Embryonic facial prominence (tissue), 1 donor: ENCODE results near the gene SPSB1.
"Not testable (repeated sequence)": the region's sequence is repeated elsewhere in the genome, so short reads cannot be mapped to it uniquely, and the experiment has no call there.

ENCODE experiments used
- DNase-seq: peaks from one replicate; pipeline ENCODE4 v3.0.0-alpha.2; 2016; ENCODE audit errors: extremely low spot score

The SPSB1 gene

GRCh38 chr1:9299571-9300541 is 7.2 kb downstream of the SPSB1 start:
- not testable (repeated sequence) for DNase-seq

- no peak for DNase-seq
These were observed 7.9 kb downstream of the SPSB1 start for GRCh38 chr1:9300573-9300972.

- no peak for DNase-seq
These were observed 10.2 kb downstream of the SPSB1 start for GRCh38 chr1:9302745-9303524.

- DNase-seq, result no peak
These were observed 11.2 kb downstream of the SPSB1 start for GRCh38 chr1:9303916-9304315.

- DNase-seq, result no peak
These were observed 12.5 kb downstream of the SPSB1 start for GRCh38 chr1:9305216-9305615.

GRCh38 chr1:9306006-9306405 is 13.3 kb downstream of the SPSB1 start:
- no peak for DNase-seq

GRCh38 chr1:9307303-9307702 is 14.6 kb downstream of the SPSB1 start:
- no peak for DNase-seq

- no peak for DNase-seq
These were observed 15.6 kb downstream of the SPSB1 start for GRCh38 chr1:9308236-9308785.

- no peak for DNase-seq
These were observed 16.4 kb downstream of the SPSB1 start for GRCh38 chr1:9309080-9309479.

GRCh38 chr1:9309991-9310390 is 17.3 kb downstream of the SPSB1 start:
- DNase-seq, result no peak

- DNase-seq, result no peak
These were observed 18.3 kb downstream of the SPSB1 start for GRCh38 chr1:9311029-9311428.

GRCh38 chr1:9311479-9311878 is 18.8 kb downstream of the SPSB1 start:
- DNase-seq, result no peak

- DNase-seq, result no peak
These were observed 19.6 kb downstream of the SPSB1 start for GRCh38 chr1:9312168-9312720.

- DNase-seq, result no peak
These were observed 20.9 kb downstream of the SPSB1 start for GRCh38 chr1:9313576-9313975.

- no peak for DNase-seq
These were observed 21.4 kb downstream of the SPSB1 start for GRCh38 chr1:9314111-9314510.

- no peak for DNase-seq
These were observed 22.2 kb downstream of the SPSB1 start for GRCh38 chr1:9314711-9315379.

- no peak for DNase-seq
These were observed 22.9 kb downstream of the SPSB1 start for GRCh38 chr1:9315411-9316079.

GRCh38 chr1:9316080-9316444 is 23.4 kb downstream of the SPSB1 start:
- no peak for DNase-seq

GRCh38 chr1:9316512-9316911 is 23.8 kb downstream of the SPSB1 start:
- no peak for DNase-seq

GRCh38 chr1:9317072-9317471 is 24.4 kb downstream of the SPSB1 start:
- no peak for DNase-seq
